Measurements from ENCODE around the gene LSG1.
A peak's percentile ranks its signal among the peaks of the same experiment; 100 is the strongest.

The LSG1 gene

DNA sequence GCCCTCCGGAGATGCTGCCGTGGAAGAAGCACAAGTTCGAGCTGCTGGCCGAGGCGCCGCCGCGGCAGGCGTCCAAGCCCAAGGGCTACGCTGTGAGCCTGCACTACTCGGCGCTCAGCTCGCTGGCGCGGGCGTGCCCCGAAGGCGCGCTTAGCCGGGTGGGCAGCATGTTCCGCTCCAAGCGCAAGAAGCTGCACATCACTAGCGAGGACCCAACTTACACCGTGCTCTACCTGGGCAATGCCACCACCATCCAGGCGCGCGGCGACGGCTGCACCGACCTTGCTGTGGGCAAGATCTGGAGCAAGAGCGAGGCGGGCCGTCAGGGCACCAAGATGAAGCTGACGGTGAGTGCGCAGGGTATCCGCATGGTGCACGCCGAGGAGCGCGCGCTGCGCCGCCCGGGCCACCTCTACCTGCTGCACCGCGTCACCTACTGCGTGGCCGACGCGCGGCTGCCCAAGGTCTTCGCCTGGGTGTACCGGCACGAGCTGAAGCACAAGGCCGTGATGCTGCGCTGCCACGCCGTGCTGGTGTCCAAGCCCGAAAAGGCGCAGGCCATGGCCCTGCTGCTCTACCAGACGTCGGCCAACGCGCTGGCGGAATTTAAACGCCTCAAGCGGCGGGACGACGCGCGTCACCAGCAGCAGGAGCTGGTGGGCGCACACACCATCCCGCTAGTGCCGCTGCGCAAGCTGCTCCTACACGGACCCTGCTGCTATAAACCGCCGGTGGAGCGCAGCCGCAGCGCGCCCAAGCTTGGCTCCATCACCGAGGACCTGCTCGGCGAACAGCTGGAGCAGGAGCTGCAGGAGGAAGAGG, 15.0 kb upstream of the LSG1 start:
- DNase-seq (ENCODE audit: low spot score), result no peak

DNA sequence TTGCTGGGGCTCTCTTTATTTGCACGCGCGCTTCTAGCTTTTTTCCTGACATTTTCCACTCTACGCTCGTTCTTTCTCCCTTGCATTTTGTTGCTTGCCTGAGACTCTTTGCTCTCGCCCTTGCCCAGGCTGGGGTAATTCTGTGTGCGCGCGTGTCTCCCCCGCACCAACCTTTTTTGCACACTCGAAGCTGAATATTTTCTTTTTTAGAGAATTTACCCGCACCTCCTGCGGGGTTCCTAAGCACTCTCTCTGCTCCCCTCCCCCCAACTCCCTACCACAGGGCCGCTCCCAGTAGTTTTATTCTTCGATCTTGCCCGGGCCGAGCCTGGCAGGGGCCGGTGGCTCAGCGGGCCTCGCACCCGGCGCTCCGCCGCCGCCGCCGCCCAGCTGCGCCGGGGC, 14.4 kb upstream of the LSG1 start:
- DNase-seq (ENCODE audit: low spot score), result no peak

DNA sequence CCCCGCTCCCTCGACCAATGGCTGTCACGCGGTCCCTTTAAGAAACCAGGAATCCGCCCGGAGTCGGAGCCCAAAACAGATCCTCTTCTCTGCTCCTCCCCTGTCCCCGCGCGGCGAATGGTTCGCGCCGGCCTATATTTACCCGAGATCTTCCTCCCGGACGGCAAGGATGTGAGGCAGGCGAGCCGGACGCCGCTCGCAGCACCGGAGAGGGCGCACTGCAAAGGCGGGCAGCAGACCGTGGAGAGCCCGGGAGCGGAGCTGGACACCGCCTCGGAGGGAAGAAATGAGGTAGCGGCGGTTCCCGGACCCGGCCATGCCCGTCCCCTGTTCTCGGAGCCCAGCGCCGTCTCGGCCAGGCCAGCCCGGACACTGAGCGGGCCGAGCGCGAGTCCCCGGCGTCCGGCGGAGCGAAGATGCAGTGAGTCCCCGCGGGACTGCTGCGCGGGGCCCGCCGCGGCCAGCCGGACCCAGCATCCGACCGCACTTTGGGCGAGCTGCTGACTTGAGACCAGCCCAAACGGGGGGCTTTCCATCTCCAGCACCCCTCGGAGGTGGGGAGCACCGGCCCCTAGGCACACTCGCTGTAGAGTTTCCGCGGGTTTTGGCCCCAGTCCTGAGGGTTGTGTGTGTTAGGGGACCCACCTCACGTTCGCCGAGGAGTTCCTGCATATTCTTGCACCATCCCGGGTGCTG, 13.9 kb upstream of the LSG1 start, which contains the start of gene FAM43A:
TSS of gene FAM43A (plus strand) at position 166 of the 696 bp plus-strand sequence. CDS start 944 bp downstream, outside the sequence.
- peak; percentile 86 for DNase-seq (ENCODE audit: low spot score)

DNA sequence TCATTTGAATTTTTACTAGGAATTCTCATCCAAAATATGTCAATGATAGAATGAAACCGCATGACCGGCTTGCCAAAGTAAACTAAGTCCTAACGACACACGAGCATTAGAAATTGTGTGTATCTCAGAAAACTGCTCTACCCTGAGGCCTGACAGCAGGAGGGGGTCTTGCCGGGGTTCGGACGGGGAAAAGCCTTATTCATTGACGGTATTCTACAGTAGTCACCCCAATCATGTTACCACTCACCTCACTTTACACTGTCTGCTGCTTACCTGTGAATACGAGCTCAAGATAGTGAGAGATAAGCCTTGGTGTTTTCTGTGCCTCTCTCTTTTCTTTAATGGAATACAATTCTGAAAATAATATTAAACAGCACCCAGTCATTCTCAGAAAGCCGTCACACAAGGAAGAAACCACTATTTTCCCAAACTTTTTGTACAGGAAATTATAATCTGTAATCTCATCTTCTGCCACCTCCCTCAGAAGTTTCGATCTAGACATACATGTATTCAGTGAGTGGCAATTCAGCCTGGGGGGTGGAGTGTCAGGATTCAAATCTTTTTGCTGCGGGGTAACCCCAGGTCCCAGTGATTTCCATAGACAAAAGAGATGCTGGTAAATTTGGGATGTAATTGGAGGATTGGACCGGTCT, 13.2 kb upstream of the LSG1 start:
- peak; percentile 81 for DNase-seq (ENCODE audit: low spot score)

DNA sequence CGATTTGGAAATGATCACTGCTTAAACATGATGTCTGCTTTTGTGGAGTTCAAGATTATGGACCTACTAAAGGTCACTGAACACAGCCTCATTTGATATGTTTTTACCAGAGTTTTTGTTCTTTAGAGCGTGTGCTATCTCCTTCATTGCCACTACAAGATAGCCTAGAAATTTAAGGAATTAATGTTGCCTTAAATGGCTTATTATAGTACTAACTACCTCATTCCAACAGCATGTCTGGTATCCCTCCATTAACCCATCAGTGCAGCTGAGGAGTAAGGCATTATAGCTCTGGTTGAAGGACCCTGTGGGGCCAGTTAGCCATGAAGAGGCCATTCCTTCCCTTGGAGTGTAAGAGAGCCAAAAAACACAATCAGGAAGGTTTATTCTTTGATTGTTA, 11.4 kb upstream of the LSG1 start:
- DNase-seq (ENCODE audit: low spot score), result no peak

DNA sequence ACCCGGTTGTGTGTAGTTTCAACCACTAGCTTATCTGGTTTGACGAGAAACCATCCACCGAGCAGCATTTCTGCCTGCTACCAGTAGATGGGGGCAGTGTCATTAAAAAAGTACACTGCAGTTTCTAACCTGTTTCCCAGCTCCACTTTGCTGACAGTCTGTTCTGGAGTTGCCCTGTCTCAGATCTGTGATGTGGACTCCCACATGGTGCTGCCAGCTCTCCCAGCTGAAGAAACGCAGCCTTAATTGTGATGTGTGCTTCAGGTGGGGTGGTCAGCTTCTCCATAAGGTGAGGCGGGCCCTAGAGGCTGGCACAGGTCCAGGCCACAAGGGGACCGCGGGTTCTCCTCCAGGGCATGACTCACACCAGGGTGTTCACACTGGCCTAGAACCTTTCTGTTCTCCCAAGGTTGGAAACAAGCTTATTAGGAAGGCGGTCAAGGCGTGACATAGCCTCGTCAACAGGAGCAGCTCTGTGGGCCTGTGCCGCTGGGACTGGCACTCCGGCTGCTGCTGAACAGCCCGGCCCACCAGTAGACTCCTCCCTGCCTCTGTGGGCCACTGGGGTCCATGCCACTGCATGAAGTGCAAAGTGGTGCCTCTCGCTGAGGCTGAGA, 10.8 kb upstream of the LSG1 start:
- DNase-seq (ENCODE audit: low spot score), result peak; percentile 84

DNA sequence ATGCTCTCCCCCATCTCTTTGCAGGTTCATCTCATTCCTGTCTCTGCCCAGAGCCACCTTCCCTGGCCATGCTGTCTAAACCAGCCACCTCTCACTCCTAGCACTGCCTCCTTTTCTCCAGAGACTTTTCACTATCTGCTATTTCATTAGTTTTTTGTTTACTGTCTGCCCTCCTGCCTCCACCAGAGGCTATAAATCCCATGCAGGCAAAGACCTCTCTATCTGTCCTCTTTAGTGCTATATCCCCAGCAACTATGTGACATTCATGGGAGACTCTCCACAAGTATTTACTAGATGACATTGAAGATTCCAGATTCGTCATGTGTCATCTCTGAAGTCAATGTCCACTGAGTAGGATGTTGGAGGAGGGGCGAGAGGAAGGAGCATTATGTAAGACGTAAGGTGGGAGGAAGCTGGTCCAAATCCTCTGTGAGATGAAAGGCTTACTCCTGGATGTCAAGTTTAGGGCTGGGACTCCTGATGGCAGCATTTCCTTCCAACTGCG, 10.2 kb upstream of the LSG1 start:
- DNase-seq (ENCODE audit: low spot score), result no peak

DNA sequence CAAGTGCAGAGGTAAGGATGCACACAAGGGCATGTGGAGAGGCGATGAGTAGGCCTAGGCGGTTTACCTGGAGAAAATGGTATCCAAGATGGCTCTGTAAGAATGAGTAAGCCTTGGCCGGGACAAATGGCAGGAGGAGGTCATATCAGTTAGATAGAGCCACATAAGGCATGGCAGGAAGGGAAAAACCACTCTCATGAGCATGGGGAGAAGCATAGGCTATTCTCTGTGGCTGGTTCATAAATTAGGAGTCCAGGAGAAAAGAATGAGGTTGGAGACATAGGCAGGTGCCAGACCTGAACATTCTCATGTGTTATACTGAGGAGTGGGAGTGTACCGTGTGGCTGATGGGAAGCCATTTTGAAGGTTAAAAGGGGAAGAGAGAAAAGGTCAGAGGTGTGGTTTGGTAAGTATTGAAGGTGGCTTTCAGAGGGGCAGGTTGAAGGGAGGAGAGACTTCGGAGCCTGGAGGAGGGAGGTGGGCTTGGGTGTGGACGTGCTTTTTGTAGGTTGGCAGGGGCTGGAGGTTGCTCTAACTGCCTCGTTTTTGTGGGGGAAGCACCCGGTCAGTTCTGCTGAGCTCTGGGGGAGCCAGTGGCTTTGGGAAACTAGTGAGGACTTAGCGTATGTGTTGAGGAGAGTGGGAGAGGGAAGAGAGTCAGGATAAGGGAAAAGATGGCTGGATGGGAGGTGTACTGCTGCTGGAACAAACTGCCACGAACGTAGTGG, 9.1 kb upstream of the LSG1 start:
- DNase-seq (ENCODE audit: low spot score), result no peak

DNA sequence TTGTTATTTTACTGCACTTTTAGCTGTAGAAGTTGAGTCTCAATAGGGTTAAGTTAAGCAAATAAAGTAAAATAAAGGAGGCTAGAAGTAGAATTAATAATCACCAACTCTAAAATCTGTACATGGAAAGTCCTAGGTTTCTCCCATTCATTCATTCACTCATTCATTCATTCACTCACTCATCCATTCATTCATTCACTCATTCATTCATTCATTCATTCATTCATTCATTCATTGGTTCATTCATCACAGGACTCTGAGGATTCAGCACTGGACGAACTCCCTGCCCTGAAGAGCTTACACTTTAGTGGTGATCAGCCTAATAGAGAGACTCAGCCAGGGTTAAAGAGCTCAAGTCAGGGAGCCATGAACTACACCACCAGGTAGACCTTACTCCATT, 4.5 kb upstream of the LSG1 start:
- no peak for DNase-seq (ENCODE audit: low spot score)

DNA sequence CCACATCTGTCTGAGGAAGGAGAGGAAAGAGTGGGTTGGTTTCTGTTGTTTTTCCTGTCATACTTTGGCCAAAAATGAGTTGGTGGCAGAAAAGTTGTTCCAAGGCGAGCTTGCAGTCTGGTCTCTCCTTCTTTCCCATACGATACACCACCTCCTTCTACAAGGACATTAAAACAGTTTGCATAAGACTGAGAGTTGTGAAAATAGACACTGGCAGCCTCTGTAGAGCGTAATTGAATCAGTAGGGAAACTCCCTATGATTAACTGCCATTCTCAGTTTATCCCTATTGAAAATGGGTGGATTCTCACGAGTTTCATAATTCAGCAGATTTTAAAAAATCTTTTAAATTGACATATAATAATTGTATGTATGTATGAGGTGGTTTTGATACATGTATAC, 3.7 kb upstream of the LSG1 start:
- DNase-seq (ENCODE audit: low spot score), result no peak

DNA sequence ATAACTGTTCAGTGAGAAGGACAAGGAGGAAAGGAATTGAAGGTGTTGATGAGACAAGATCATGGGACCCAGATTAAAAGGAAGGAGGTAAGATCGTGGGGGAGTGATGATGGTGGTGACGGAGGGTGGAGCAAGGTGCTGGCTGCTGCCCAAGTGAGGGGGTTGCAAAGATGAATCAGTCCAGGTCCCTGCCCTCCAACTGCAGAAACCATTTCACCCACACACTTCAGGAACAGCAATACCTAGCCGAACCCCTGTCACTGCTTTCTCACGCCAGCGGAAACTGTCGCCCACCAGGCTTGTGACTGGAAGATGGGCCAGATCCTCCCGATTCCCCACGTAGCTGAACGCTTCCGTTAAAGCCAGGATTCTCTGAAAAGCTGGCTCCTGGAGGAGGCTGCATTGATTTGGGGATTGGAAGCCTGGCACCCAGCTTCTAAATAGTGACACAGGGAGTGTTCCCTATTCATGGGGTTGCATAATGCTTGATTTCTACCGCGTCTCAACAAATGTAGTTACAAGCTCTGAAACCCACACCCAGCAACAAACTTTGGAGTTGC, 3.2 kb upstream of the LSG1 start:
- peak; percentile 58 for DNase-seq (ENCODE audit: low spot score)

DNA sequence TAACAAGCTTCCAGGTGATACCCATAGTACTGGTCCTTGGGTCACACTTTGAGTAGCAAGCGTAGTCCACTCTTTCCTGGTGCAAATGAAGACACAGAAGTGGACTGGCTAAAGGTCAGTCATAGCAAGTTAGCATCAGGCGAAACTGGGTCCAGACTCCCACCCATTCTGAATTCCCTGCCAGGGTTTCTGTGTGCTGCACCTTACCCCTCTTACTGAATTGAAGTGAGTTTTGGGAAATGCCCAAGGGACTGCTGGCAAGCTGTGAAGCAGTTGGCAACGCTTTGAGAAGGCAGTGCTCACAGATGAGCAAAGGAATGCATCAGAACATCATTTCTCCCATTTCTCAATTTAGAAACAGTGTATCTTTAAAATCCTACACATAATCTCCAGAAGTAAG, 1.8 kb upstream of the LSG1 start:
- DNase-seq (ENCODE audit: low spot score), result no peak

DNA sequence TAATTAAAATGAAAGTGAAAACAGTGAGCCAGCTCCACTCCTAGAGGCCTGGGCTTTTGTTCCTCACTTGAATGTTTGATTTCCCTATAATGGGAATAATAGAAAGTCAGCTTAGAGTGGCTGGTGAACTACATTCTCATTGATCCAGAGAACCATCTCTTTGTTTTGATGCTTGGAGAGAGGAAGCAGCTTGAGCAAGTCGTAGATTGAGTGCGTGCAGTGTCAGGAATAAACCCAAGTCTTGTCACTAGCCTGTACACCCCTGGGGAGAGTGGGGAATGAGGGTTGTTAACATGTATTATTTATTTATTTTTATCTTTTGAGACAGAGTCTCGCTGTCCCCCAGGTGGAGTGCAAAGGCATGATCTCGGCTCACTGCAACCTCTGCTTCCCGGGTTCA, 885 bp upstream of the LSG1 start:
- no peak for DNase-seq (ENCODE audit: low spot score)

DNA sequence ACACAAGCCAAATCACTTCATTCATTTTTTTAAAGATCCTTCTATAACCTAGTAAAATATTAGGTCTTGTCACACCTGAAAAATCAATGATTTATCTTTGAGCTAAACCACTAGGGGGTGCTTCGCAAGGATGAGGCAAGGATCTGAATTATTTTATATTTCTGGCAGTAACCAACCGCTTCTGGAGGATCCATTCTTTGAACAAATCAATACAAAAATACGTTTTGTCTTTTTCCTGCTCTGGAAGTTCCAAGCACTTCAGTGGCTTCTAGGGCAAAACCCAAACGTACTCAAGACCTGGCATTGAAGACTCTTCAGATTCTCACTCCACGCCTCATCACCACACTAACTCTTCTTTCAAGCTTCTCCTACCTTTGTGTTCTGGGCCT, 486 bp downstream of the LSG1 start:
- DNase-seq (ENCODE audit: low spot score), result no peak

DNA sequence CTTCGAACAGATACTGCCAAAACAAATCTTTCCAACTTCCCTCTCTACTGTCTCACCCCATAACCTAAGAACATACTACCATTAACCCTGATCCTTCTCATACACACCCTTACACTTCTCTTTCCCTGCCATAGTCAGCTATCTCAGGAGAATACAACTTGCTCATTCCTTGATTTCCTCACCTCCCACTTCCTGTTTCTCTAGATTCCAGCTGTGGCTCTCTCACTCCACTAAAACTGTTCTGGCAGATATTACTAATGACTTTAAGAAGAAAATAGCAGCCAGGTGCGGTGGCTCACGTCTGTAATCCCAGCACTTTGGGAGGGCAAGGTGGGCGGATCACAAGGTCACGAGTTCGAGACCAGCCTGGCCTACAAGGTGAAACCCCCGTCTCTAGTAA, 4.6 kb downstream of the LSG1 start:
- DNase-seq (ENCODE audit: low spot score), result no peak

DNA sequence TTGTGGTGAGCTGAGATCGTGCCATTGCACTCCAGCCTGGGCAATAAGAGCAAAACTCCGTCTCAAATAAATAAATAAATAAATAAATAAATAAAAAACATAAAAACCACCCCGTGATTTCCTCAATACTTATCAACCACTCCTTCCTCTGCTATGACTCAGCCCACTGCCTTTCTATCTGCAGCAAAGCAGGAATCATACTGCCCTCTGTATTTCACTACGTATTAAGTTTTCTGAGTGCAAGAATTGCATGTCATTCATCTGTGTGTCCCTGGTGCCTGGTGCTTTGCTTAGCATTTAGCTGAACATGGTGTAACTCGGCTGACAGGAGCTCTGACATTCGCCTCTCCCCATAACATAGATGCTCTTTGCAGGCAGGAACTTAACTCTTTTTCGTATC, 7.1 kb downstream of the LSG1 start:
- DNase-seq (ENCODE audit: low spot score), result no peak

DNA sequence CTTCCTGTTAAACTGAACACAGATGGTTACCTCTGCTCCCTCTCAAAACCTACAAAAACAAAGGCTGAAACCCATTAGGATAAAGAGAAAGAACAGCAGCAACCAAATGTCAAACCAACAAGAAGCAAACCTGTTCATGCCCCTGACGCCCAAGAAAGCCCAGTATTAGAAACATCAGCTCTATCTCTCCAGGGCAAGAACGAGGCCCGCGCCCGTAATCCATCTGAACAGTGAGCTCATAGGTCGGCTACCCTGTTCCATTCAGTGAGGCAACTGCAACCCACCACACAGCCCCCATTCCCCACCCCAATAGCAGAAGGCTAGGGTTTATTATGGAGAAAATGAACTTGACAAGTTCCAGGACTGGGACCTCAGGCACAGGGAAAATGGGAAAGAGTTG, 10.0 kb downstream of the LSG1 start:
- no peak for DNase-seq (ENCODE audit: low spot score)

DNA sequence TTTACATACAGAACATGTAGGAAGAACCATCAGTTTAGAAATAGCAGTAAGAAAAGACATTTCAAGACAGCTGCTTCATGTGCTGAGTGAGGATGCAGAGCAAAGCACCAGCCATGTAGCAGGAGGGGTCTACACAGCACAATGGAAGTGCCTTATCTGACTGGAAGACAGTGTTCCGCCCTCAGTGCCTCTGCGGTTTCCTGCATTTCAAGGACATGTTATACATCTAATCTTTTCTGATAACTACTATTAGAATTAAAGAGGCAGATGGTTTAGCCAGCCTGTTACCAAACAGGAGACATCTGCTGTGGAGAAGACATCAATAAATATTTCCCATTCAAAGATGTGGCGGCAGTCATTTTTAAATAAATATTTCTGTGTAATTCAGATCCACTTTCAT, 10.6 kb downstream of the LSG1 start:
- DNase-seq (ENCODE audit: low spot score), result no peak

DNA sequence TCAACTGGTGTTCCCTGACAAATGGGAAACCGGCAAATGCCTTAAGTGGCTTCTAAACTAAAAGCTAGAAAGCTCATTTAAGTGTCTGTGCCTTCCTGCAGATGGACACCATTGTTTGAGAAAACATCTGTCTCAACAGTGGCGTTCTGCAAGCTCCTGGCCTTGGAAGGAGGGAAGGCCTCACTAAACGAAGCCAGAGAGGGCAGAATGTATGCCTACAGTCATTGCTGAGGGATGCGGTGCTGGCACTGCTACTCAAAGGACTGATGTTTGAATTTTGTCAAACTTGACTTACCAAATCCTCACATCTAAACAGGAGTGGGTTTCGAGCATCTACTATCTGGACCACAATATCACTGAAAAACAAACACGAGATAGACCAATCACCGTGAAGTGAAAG, 12.2 kb downstream of the LSG1 start:
- DNase-seq (ENCODE audit: low spot score), result no peak

DNA sequence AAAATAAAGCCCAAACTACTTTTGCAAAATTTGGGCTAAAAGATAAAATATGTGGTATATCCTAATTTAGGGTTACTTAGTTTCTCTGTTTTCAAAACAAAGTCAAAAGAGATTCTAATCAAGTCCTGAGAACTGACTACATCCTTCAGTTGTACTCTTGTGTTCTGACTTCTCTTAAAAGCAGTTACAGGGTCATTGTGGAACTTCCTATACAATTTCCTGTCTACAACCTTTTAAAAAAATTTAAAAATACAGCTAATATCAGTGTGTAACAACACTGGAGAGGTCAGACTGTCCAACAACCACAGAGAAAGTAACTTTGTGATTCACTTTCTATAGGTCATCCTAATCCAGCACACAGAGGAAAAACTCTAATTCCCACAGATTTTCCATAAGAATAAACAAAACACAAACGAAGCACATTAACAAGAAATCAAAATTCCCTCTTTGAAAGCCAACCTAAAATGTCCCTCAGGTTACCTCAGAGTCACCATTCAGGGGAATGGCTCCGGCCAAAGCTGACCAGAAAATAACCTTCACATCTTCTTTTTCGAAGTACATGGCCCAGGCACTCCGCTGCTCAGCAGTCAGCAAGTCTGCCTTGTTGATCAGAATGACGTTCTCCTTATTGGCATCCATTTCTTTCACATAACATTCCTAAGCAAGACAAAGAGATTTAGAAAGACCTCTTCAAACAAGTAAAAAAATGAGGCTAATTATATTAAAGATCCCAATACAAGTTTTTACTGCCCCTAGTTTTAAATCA, 13.3 kb downstream of the LSG1 start:
- DNase-seq (ENCODE audit: low spot score), result no peak

DNA sequence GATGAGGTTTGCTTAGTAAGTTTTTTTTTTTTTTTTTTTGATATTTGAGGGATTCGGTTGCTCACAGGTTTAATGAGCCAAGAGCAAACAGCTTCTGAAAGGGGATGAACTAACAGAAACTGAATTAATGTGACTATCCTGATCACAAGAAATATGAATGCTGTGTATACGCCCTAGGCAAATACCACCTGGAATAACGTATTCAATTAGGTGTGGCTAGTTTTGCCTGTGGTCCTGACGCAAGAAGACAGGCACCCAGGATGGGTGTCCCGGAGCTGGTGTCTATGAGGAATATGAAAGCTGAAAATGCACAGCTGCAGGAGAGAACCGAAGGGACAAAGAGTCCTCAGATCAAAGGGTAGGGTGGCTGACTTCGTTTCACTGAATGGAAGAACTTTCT, 14.6 kb downstream of the LSG1 start:
- DNase-seq (ENCODE audit: low spot score), result no peak

Measured in activated CD4-positive, alpha-beta T cell treated with anti-CD3 and anti-CD28 coated beads, Interleukin-2, Interleukin-4, amounts not matched to agents 100 ng/mL and 50 ng/mL, durations not matched to agents 16 hours and 8 hours (primary cell).